ENCODE measurements around the gene ADAM22. TPM values are rescaled to one million over a fixed set of nuclear protein-coding genes. Genes with fewer than 3 reads are reported as not detected.

The ADAM22 gene
- total RNA-seq, 1 experiment from 2014 or later, result 10.0 TPM

GRCh38 chr7:88012086-88012485 lies 78.0 kb downstream of the ADAM22 start:
- ChIA-PET CTCF (no interaction called here), RAD21 (ENCODE audit: low non-redundant PET in 1 of 2, low total read pairs in 2 of 2, uncharacterized antibody in 2 of 2, unreplicated experiment in 2 of 2) (interaction anchor here in 1 of 2 experiments (0.6 kb wide), 1 partner anchor 50 kb away, joined by 3 read pairs; no protein-coding TSS in a partner anchor), POLR2A (no interaction called here)
- H3K4me2 ChIP-seq (ENCODE audit: low read length), result no peak overlapping the region
- H3K36me3 ChIP-seq (ENCODE audit: control insufficient read depth in 1 of 2, insufficient read depth in 2 of 2, low read length in 2 of 2), result no peaks in the 10 kb centered on the region
- H3K9me3 ChIP-seq (ENCODE audit: control insufficient read depth in 1 of 2, insufficient read depth in 1 of 2, low read depth in 1 of 2, low read length in 2 of 2), result no peaks in the 10 kb centered on the region
- intact Hi-C loops (cut with micrococcal nuclease), result no loop called here
- no TSS peak for BruUV-seq (replicated peaks)
- no peak overlapping the region for H3K27ac ChIP-seq (ENCODE audit: low read depth, low read length)
- H3K79me2 ChIP-seq (ENCODE audit: insufficient read depth, low read length), result no peaks in the 10 kb centered on the region
- H3K9ac ChIP-seq (ENCODE audit: low read length), result no peak overlapping the region
- DNase-seq (ENCODE audit: low read depth, low spot score), result no peak
- no peak for TF ChIP-seq REST (IDR thresholded peaks at IDR 0.05; ENCODE audit: low read depth)
- no peak for TF ChIP-seq ZFX (IDR thresholded peaks at IDR 0.05)
- no peak for TF ChIP-seq ZBTB33 (IDR thresholded peaks at IDR 0.05; ENCODE audit: extremely low read depth, insufficient replicate concordance, low read length)
- no peak for TF ChIP-seq ELF1 (IDR thresholded peaks at IDR 0.05; ENCODE audit: borderline replicate concordance, low read depth)
- TF ChIP-seq FOSL1 (IDR thresholded peaks at IDR 0.05; ENCODE audit: low read depth), result no peak
- no peak for TF ChIP-seq SIN3A (IDR thresholded peaks at IDR 0.05; ENCODE audit: low read depth)
- TF ChIP-seq CEBPB (IDR thresholded peaks at IDR 0.05; ENCODE audit: low read depth), result no peak
- TF ChIP-seq TCF7L2 (IDR thresholded peaks at IDR 0.05; ENCODE audit: borderline replicate concordance, extremely low read depth, insufficient read depth, insufficient read length), result no peak
- TF ChIP-seq SP1 (IDR thresholded peaks at IDR 0.05; ENCODE audit: low read depth), result no peak
- no peak for TF ChIP-seq EGR1 (IDR thresholded peaks at IDR 0.05; ENCODE audit: low read depth)
- TF ChIP-seq POLR2A (IDR thresholded peaks at IDR 0.05; ENCODE audit: borderline replicate concordance, extremely low read depth, insufficient read depth, insufficient read length), result no peak
- no peak for TF ChIP-seq SRF (IDR thresholded peaks at IDR 0.05; ENCODE audit: low read depth)
- no peak for TF ChIP-seq MAX (IDR thresholded peaks at IDR 0.05)
- no peak for TF ChIP-seq YY1 (IDR thresholded peaks at IDR 0.05; ENCODE audit: extremely low read depth, insufficient replicate concordance, low read depth, low read length)
- no peak for TF ChIP-seq RAD21 (IDR thresholded peaks at IDR 0.05; ENCODE audit: low read depth)
- TF ChIP-seq POLR2AphosphoS5 (IDR thresholded peaks at IDR 0.05; ENCODE audit: low read depth, low read length), result no peak
- no peak for TF ChIP-seq EZH2 (IDR thresholded peaks at IDR 0.05)
- no peak for TF ChIP-seq CBX3 (IDR thresholded peaks at IDR 0.05; ENCODE audit: low read depth)
- no peak for TF ChIP-seq ZNF274 (IDR thresholded peaks at IDR 0.05; ENCODE audit: low read depth, low read length)
- no peak for TF ChIP-seq CTCF (IDR thresholded peaks at IDR 0.05 in 2 of 3, conservative IDR thresholded peaks at IDR 0.05 in 1 of 3; ENCODE audit: borderline replicate concordance in 1 of 3, insufficient read depth in 1 of 3, low read depth in 2 of 3, low read length in 2 of 3)
- no peaks in the 10 kb centered on the region for H3K9me2 ChIP-seq (ENCODE audit: insufficient read depth)
- no peaks in the 10 kb centered on the region for H3K27me3 ChIP-seq (ENCODE audit: insufficient read depth, low read length)
- no peaks in the 10 kb centered on the region for H3K4me1 ChIP-seq (ENCODE audit: control insufficient read depth in 1 of 2, insufficient read depth in 2 of 2, low read length in 2 of 2)
- no peaks in the 10 kb centered on the region for H4K20me1 ChIP-seq (ENCODE audit: insufficient read depth)
- H2AFZ ChIP-seq (ENCODE audit: low read depth, low read length, poor library complexity, severe bottlenecking), result no peak overlapping the region
- H3K4me3 ChIP-seq (replicated peaks in 1 of 2; ENCODE audit: low read depth in 1 of 2, low read length in 2 of 2), result no peak overlapping the region
- no peak for ATAC-seq
